PC-9 (cell line): Measurements from ENCODE around the gene IQCH. TPM values are rescaled to one million over a fixed set of nuclear protein-coding genes. Genes with fewer than 3 reads are reported as not detected.

Experiments
- BruUV-seq: library from RNA; stranded (reverse); fragments of 400-500 nt; replicated peaks from 2 replicates; lab custom pipeline; 2021; lab: Mats Ljungman, UMichigan
- CTCF ChIA-PET: fragments of 300-600 bp; sonication (Branson Sonifier 250); formaldehyde crosslinking; loops from one replicate; lab custom pipeline; 2022; ENCODE audit warnings: antibody characterized with exemption; lab: Charles Lee
- POLR2A ChIA-PET: fragments of 300-600 bp; sonication (Branson Sonifier 250); formaldehyde crosslinking; loops from one replicate; lab custom pipeline; 2022; ENCODE audit warnings: antibody characterized with exemption; ENCODE audit not compliant: unreplicated experiment; lab: Charles Lee
- DNase-seq, 2 experiments: peaks; one replicate each; pipeline versions ENCODE4 v3.0.0 to v3.0.0-alpha.2; 2015 to 2022; ENCODE audit warnings: mixed read lengths in 1 of 2
- H2AFZ ChIP-seq: fragments of 200-600 bp; sonication (generic); 2 replicates; pipeline ENCODE4 v1.8.1; 2017; ENCODE audit warnings: antibody characterized with exemption
- H3F3A ChIP-seq: fragments of 200-600 bp; sonication (generic); 2 replicates; pipeline ENCODE4 v1.8.1; 2017; ENCODE audit warnings: antibody characterized with exemption, mild to moderate bottlenecking, low read depth; ENCODE audit not compliant: insufficient read depth
- H3K27ac ChIP-seq: fragments of 200-600 bp; sonication (generic); 2 replicates; pipeline ENCODE4 v1.6.1; 2016; ENCODE audit warnings: mixed run types
- H3K27me3 ChIP-seq: fragments of 200-600 bp; sonication (generic); 2 replicates; pipeline ENCODE4 v1.6.1; 2016; ENCODE audit warnings: low read depth, mixed run types; ENCODE audit not compliant: insufficient read depth
- H3K36me3 ChIP-seq: fragments of 200-600 bp; sonication (generic); 2 replicates; pipeline ENCODE4 v1.6.1; 2016; ENCODE audit warnings: low read depth, mixed run types
- H3K4me1 ChIP-seq: fragments of 200-600 bp; sonication (generic); replicated peaks from 2 replicates; pipeline ENCODE4 v1.6.1; 2016; ENCODE audit warnings: mixed run types; ENCODE audit not compliant: insufficient read depth
- H3K4me2 ChIP-seq: fragments of 200-600 bp; sonication (generic); 2 replicates; pipeline ENCODE4 v1.6.1; 2017; ENCODE audit warnings: mixed run types
- H3K4me3 ChIP-seq: fragments of 200-600 bp; sonication (generic); 2 replicates; pipeline ENCODE4 v1.6.1; 2016; ENCODE audit warnings: mixed run types
- H3K79me2 ChIP-seq: fragments of 200-600 bp; sonication (generic); 2 replicates; pipeline ENCODE4 v1.6.1; 2017; ENCODE audit warnings: low read depth, mixed run types
- H3K9me2 ChIP-seq: fragments of 200-600 bp; sonication (generic); 2 replicates; pipeline ENCODE4 v1.8.1; 2017; ENCODE audit warnings: mild to moderate bottlenecking; ENCODE audit not compliant: insufficient read depth
- H3K9me3 ChIP-seq: fragments of 200-600 bp; sonication (generic); 2 replicates; pipeline ENCODE4 v1.8.1; 2016; ENCODE audit warnings: low read depth; ENCODE audit not compliant: insufficient read depth
- H4K20me1 ChIP-seq: fragments of 200-600 bp; sonication (generic); 2 replicates; pipeline ENCODE4 v1.8.1; 2017; ENCODE audit not compliant: insufficient read depth
- EZH2 ChIP-seq: fragments of 200-600 bp; sonication (generic); IDR thresholded peaks from 2 replicates; pipeline ENCODE4 v1.8.0; 2017; ENCODE audit warnings: antibody characterized with exemption, low read depth
- intact Hi-C: fragments of 100-400 bp; cut with micrococcal nuclease; formaldehyde crosslinking; loops from one replicate; pipeline ENCODE4 v1.10.0; 2022; ENCODE audit not compliant: unreplicated experiment
- total RNA-seq: library from RNA; stranded (reverse); gene quantifications from 2 replicates; pipeline ENCODE4 v1.2.3, GENCODE V29; 2021
- TF ChIP-seq, protein P1 (sequence below): fragments of 200-600 bp; sonication (generic); conservative IDR thresholded peaks from 2 replicates; pipeline ENCODE4 v1.6.1; 2017; ENCODE audit warnings: mixed run types, antibody characterized with exemption, mild to moderate bottlenecking, moderate library complexity

The IQCH gene
- total RNA-seq, 1 experiment from 2014 or later, result 7.5 TPM

DNA sequence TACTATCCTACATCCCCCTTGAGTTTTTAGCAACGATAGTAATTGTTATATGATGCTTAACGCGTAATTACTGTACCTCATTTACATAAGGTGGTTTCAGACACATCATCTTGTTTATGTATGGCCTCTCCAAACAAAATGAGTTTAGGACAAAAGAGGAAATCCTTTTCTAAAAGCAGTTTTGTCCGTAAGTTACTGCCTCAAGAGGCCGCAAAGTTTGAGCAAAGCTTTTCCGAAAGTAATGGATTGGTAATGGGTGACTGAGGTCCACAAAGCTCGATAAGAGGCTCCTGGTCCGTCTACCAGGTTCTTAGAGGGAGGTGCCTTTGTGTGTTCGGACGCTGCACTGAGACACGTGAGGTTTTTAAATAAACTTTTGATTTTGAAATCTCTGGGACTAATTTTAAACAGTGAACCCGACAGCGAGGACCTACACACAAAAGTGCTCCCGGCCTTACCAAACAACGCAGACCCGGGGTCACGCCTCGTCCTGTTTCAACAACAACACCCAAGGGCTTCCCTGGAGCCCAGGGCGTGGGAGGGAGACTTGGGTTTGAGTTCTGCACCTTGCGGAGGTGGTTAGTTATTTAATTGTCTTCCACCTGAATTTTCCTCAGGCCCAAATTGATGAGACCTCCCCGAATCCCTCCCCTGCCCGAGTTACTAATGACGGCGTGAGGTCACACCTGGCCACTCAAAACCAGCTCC is 265.9 kb downstream of the IQCH start:
- BruUV-seq, result TSS peak; percentile 75
- Histone ChIP-seq H3K27me3 (no peaks in the 10 kb centered on the region), H3K4me1 (peaks cover 17% of the 10 kb centered on the region), H3K36me3 (no peaks in the 10 kb centered on the region), H4K20me1 (peaks cover 11% of the 10 kb centered on the region), H3K4me3 (peak overlapping the region; percentile 83), H2AFZ (peak overlapping the region; percentile 79), H3K27ac (peak overlapping the region; percentile 67), H3K79me2 (peaks cover 41% of the 10 kb centered on the region), H3K9me2 (no peaks in the 10 kb centered on the region), H3K9me3 (no peaks in the 10 kb centered on the region), H3K4me2 (peak overlapping the region; percentile 85), H3F3A (peaks cover 25% of the 10 kb centered on the region)
- intact Hi-C loops, result loop anchor here (5.0 kb wide), 1 partner anchor 317 kb away; no protein-coding TSS in a partner anchor
- ChIA-PET POLR2A (interaction anchor here (0.5 to 0.8 kb wide), 9 partner anchors 12 to 1652 kb away, joined by 3 to 15 read pairs (median 4); partner anchors contain the start of gene MAP2K5), CTCF (no interaction called here)
- TF ChIP-seq, protein P1, sequence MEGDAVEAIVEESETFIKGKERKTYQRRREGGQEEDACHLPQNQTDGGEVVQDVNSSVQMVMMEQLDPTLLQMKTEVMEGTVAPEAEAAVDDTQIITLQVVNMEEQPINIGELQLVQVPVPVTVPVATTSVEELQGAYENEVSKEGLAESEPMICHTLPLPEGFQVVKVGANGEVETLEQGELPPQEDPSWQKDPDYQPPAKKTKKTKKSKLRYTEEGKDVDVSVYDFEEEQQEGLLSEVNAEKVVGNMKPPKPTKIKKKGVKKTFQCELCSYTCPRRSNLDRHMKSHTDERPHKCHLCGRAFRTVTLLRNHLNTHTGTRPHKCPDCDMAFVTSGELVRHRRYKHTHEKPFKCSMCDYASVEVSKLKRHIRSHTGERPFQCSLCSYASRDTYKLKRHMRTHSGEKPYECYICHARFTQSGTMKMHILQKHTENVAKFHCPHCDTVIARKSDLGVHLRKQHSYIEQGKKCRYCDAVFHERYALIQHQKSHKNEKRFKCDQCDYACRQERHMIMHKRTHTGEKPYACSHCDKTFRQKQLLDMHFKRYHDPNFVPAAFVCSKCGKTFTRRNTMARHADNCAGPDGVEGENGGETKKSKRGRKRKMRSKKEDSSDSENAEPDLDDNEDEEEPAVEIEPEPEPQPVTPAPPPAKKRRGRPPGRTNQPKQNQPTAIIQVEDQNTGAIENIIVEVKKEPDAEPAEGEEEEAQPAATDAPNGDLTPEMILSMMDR, result no peak
- no peak for TF ChIP-seq EZH2
- DNase-seq, result no peak

DNA sequence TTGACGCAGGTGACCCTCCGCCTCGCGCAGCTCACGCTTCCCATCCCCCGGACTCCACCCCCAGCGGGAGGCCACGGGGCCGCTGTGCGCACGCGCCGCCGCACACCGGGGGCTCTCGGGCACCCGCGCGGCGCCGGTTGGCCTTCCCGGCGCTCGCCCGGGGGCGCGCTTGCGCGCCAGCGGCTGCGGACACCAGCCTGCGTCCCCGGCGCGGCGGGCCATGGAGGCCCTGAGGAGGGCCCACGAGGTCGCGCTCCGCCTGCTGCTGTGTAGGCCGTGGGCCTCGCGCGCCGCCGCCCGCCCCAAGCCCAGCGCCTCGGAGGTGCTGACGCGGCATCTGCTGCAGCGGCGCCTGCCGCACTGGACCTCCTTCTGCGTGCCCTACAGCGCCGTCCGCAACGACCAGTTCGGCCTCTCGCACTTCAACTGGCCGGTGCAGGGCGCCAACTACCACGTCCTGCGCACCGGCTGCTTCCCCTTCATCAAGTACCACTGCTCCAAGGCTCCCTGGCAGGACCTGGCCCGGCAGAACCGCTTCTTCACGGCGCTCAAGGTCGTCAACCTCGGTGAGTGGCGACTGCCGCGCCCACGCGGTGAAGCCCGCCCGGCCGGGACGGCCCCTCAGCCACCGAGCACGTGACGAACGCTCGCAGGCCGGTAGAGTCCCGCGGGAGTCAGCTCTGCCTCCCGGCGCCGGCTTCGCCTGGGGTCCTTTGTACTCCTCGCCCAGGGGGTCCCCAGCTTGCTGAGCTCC is 266.6 kb downstream of the IQCH start, which contains the start of gene C15orf61:
Gene C15orf61, plus strand, starts transcription at position 103 of the 754 bp plus-strand sequence. Its CDS starts 118 bp downstream, at position 221.
- DNase-seq, result peak; percentile 69 to 95
- Histone ChIP-seq H3K4me2 (peak within 1 kb of the TSS; percentile 92), H3F3A (peaks cover 25% of the 10 kb centered on the region), H4K20me1 (peaks cover 11% of the 10 kb centered on the region), H3K79me2 (peaks cover 46% of the 10 kb centered on the region), H3K4me1 (peaks cover 17% of the 10 kb centered on the region), H3K4me3 (peak within 1 kb of the TSS; percentile 83), H3K27ac (peak within 1 kb of the TSS; percentile 85), H2AFZ (peak within 1 kb of the TSS; percentile 84), H3K27me3 (no peaks in the 10 kb centered on the region), H3K9me2 (no peaks in the 10 kb centered on the region), H3K36me3 (no peaks in the 10 kb centered on the region), H3K9me3 (no peaks in the 10 kb centered on the region)
- intact Hi-C loops, result loop anchor here (5.0 kb wide), 1 partner anchor 316 kb away; no protein-coding TSS in a partner anchor
- TF ChIP-seq, protein P1, result no peak
- TF ChIP-seq EZH2, result no peak
- POLR2A ChIA-PET, result interaction anchor here (0.5 to 0.8 kb wide), 10 partner anchors 13 to 1652 kb away, joined by 3 to 15 read pairs (median 4); partner anchors contain the start of gene MAP2K5
- CTCF ChIA-PET, result no interaction called here
- BruUV-seq, result no TSS peak
